ENCODE data around the gene FOXI3. TPM values are rescaled to one million over a fixed set of nuclear protein-coding genes. Genes with fewer than 3 reads are reported as not detected.
"Not testable (repeated sequence)": the region's sequence is repeated elsewhere in the genome, so short reads cannot be mapped to it uniquely, and the experiment has no call there.

Gene FOXI3
- total and polyA plus RNA-seq, 4 donors = 0.06 to 0.26 (median 0.12) TPM

- Histone ChIP-seq H3K36me3 (ENCODE audit: control insufficient read depth, insufficient read depth, low read length) (no peaks in the 10 kb centered on the region), H3K4me3 (ENCODE audit: low read depth, low read length) (no peak overlapping the region), H3K27ac (ENCODE audit: low read depth, low read length) (no peak overlapping the region), H3K4me1 (ENCODE audit: control insufficient read depth, insufficient read depth, low read length) (peaks cover 9% of the 10 kb centered on the region), H3K27me3 (ENCODE audit: control insufficient read depth, insufficient read depth, low read length) (peaks cover 39% of the 10 kb centered on the region), H3K9me3 (ENCODE audit: control insufficient read depth, insufficient read depth, low read length) (no peaks in the 10 kb centered on the region)
- WGBS (ENCODE audit: insufficient coverage) = 84% methylated on average over 7 of the region's 8 CpGs
- no peak for DNase-seq (ENCODE audit: low read depth in 4 of 6, low spot score in 6 of 6)
These were observed 4.2 kb downstream of the FOXI3 start for GRCh38 chr2:88448248-88448647.

DNA sequence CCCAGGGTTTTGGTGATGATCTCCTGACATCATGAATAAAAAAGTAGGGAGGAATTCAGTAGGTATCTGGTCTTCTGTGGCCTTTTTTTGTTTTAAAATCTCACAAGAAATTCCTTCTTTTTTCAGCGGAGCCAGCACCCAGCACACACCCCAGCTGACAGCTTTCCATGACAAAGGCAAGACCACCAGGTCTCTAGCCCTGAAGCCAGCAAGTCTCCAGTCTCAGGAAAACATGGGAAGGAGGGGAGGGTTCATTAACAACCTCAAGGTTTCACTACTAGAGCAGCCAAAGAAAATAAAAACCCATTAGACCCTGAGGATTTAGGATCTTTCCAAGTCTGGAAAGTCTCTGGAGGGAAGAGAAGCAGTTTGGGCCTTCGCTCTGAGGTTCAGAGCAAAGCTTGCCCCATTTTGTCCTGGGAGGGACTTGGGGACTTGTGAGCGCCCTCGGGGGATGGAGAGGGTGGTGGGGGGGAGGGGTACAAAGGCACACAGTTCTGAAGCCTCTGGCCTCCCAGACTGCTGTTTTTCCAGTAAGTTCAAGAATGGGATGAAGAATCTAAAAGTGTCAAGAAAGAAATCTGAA, 9.0 kb downstream of the FOXI3 start:
- Histone ChIP-seq H3K4me1 (ENCODE audit: control insufficient read depth, insufficient read depth, low read length) (no peaks in the 10 kb centered on the region), H3K27me3 (ENCODE audit: control insufficient read depth, insufficient read depth, low read length) (peaks cover 6% of the 10 kb centered on the region), H3K27ac (ENCODE audit: low read depth, low read length) (no peak overlapping the region), H3K36me3 (ENCODE audit: control insufficient read depth, insufficient read depth, low read length) (no peaks in the 10 kb centered on the region), H3K9me3 (ENCODE audit: control insufficient read depth, insufficient read depth, low read length) (no peaks in the 10 kb centered on the region), H3K4me3 (ENCODE audit: low read depth, low read length) (no peak overlapping the region)
- 42% methylated on average over 3 of the region's 4 CpGs for WGBS (ENCODE audit: insufficient coverage)
- DNase-seq (ENCODE audit: low read depth in 4 of 6, low spot score in 6 of 6) = no peak

- Histone ChIP-seq H3K27ac (ENCODE audit: low read depth, low read length) (no peak overlapping the region), H3K27me3 (ENCODE audit: control insufficient read depth, insufficient read depth, low read length) (no peaks in the 10 kb centered on the region), H3K4me1 (ENCODE audit: control insufficient read depth, insufficient read depth, low read length) (no peaks in the 10 kb centered on the region), H3K4me3 (ENCODE audit: low read depth, low read length) (no peak overlapping the region), H3K36me3 (ENCODE audit: control insufficient read depth, insufficient read depth, low read length) (no peaks in the 10 kb centered on the region), H3K9me3 (ENCODE audit: control insufficient read depth, insufficient read depth, low read length) (no peaks in the 10 kb centered on the region)
- WGBS (ENCODE audit: insufficient coverage) = 78% methylated on average over 4 of the region's 4 CpGs
- DNase-seq (ENCODE audit: low read depth in 4 of 6, low spot score in 6 of 6) = no peak
These were observed 10.0 kb downstream of the FOXI3 start for GRCh38 chr2:88442473-88442872.

DNA sequence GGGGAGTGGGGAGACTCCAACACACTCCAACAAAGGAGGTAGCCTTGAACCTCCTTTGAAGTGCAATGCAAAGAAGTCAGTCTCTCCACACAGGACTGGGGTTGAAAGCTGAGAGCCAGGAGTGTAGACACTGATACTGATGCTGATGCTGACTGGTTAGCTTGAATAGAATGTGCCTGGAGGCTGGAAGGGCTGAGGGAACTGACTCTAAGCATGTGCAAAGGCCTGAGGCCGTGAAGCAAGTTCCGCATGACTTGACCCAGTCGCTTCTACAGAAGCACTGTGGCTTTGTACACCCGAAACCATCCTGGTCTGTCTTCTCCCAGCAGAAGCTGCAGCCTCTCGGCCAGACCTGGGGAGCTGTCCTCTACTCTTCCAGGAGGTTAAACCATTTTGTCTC, 10.4 kb downstream of the FOXI3 start:
- no peaks in the 10 kb centered on the region for H3K9me3 ChIP-seq (ENCODE audit: control insufficient read depth, insufficient read depth, low read length)
- no peaks in the 10 kb centered on the region for H3K4me1 ChIP-seq (ENCODE audit: control insufficient read depth, insufficient read depth, low read length)
- H3K27me3 ChIP-seq (ENCODE audit: control insufficient read depth, insufficient read depth, low read length) = no peaks in the 10 kb centered on the region
- no peak overlapping the region for H3K4me3 ChIP-seq (ENCODE audit: low read depth, low read length)
- DNase-seq (ENCODE audit: low read depth in 4 of 6, low spot score in 6 of 6) = no peak
- 89% methylated on average over 5 of the region's 5 CpGs for WGBS (ENCODE audit: insufficient coverage)
- no peak overlapping the region for H3K27ac ChIP-seq (ENCODE audit: low read depth, low read length)
- no peaks in the 10 kb centered on the region for H3K36me3 ChIP-seq (ENCODE audit: control insufficient read depth, insufficient read depth, low read length)

GRCh38 chr2:88437010-88437409, 15.5 kb downstream of the FOXI3 start:
- Histone ChIP-seq H3K4me3 (ENCODE audit: low read depth, low read length) (no peak overlapping the region), H3K36me3 (ENCODE audit: control insufficient read depth, insufficient read depth, low read length) (no peaks in the 10 kb centered on the region), H3K27me3 (ENCODE audit: control insufficient read depth, insufficient read depth, low read length) (no peaks in the 10 kb centered on the region), H3K9me3 (ENCODE audit: control insufficient read depth, insufficient read depth, low read length) (no peaks in the 10 kb centered on the region), H3K27ac (ENCODE audit: low read depth, low read length) (no peak overlapping the region), H3K4me1 (ENCODE audit: control insufficient read depth, insufficient read depth, low read length) (no peaks in the 10 kb centered on the region)
- no peak for DNase-seq (ENCODE audit: low read depth in 4 of 6, low spot score in 6 of 6)
- 89% methylated on average over 4 of the region's 4 CpGs for WGBS (ENCODE audit: insufficient coverage)

DNA sequence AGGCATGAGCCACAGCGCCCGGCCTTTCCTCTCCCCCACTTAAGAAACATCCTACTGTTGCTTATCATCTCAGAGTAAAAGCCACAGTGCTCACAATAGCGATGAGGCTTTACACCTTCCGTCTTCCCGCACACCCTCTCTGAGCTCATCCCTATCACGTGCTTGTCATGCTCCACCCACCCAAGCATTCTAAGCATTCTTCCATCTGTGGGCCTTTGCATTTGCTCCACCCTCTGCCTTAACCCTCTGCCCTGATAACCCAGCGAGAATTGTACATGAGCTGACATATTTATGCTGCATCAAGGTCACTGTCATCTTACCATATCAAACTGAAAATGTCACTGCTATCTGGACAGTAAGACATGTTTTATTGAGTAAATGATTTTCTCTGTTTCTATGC, 22.6 kb downstream of the FOXI3 start:
- no peaks in the 10 kb centered on the region for H3K36me3 ChIP-seq (ENCODE audit: control insufficient read depth, insufficient read depth, low read length)
- WGBS (ENCODE audit: insufficient coverage) = 96% methylated on average over 6 of the region's 7 CpGs
- H3K27ac ChIP-seq (ENCODE audit: low read depth, low read length) = no peak overlapping the region
- H3K4me3 ChIP-seq (ENCODE audit: low read depth, low read length) = no peak overlapping the region
- no peaks in the 10 kb centered on the region for H3K9me3 ChIP-seq (ENCODE audit: control insufficient read depth, insufficient read depth, low read length)
- H3K27me3 ChIP-seq (ENCODE audit: control insufficient read depth, insufficient read depth, low read length) = no peaks in the 10 kb centered on the region
- no peak for DNase-seq (ENCODE audit: low read depth in 4 of 6, low spot score in 6 of 6)
- no peaks in the 10 kb centered on the region for H3K4me1 ChIP-seq (ENCODE audit: control insufficient read depth, insufficient read depth, low read length)

DNA sequence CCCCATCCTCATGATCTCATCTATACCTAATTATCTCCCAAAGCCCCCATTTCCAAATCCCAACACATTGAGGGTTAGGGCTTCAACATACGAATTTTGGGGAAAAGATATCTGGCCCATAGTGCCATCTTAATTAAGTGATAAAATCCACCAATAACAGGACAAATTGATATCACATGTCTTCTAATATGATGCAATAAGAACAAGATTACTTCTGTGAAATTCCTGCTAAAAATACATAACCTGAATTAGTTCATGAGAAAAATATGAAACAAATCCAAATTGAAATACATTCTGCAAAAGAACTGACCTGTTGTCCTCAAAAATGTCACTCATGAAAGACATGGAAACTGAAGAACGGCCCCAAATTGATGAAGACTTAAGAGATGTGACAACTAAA, 28.8 kb downstream of the FOXI3 start:
- DNase-seq (ENCODE audit: low read depth in 4 of 6, low spot score in 6 of 6) = no peak
- Histone ChIP-seq H3K9me3 (ENCODE audit: control insufficient read depth, insufficient read depth, low read length) (no peaks in the 10 kb centered on the region), H3K4me3 (ENCODE audit: low read depth, low read length) (no peak overlapping the region), H3K27ac (ENCODE audit: low read depth, low read length) (no peak overlapping the region), H3K4me1 (ENCODE audit: control insufficient read depth, insufficient read depth, low read length) (no peaks in the 10 kb centered on the region), H3K27me3 (ENCODE audit: control insufficient read depth, insufficient read depth, low read length) (no peaks in the 10 kb centered on the region), H3K36me3 (ENCODE audit: control insufficient read depth, insufficient read depth, low read length) (no peaks in the 10 kb centered on the region)
- 83% methylated on average over 1 of the region's 2 CpGs for WGBS (ENCODE audit: insufficient coverage)

DNA sequence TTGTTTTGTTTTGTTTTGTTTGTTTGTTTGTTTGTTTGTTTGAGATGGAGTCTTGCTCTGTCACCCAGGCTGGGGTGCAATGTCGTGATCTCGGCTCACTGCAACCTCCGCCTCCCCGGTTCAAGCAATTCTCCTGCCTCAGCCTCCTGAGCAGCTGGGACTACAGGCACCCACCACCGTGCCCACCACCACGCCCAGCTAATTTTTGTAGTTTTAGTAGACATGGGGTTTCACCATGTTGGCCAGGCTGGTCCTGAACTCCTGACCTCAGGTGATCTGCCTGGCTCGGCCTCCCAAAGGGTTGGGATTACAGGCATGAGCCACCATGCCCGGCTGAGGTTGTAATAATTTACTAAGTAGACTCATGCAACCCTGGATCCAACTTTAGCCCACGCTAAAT, 33.4 kb downstream of the FOXI3 start:
- not testable (repeated sequence) for H3K4me1 ChIP-seq (ENCODE audit: control insufficient read depth, insufficient read depth, low read length); DNase-seq (ENCODE audit: low read depth in 4 of 6, low spot score in 6 of 6); H3K27me3 ChIP-seq (ENCODE audit: control insufficient read depth, insufficient read depth, low read length); H3K9me3 ChIP-seq (ENCODE audit: control insufficient read depth, insufficient read depth, low read length); H3K36me3 ChIP-seq (ENCODE audit: control insufficient read depth, insufficient read depth, low read length); H3K4me3 ChIP-seq (ENCODE audit: low read depth, low read length); H3K27ac ChIP-seq (ENCODE audit: low read depth, low read length)
- WGBS (ENCODE audit: insufficient coverage) = 100% methylated on average over 6 of the region's 9 CpGs

GRCh38 chr2:88416016-88416663, 36.4 kb downstream of the FOXI3 start:
- DNase-seq (ENCODE audit: low read depth in 4 of 6, low spot score in 6 of 6) = no peak
- WGBS (ENCODE audit: insufficient coverage) = 49% methylated on average over 3 of the region's 6 CpGs
- H3K36me3 ChIP-seq (ENCODE audit: control insufficient read depth, insufficient read depth, low read length) = no peaks in the 10 kb centered on the region

DNA sequence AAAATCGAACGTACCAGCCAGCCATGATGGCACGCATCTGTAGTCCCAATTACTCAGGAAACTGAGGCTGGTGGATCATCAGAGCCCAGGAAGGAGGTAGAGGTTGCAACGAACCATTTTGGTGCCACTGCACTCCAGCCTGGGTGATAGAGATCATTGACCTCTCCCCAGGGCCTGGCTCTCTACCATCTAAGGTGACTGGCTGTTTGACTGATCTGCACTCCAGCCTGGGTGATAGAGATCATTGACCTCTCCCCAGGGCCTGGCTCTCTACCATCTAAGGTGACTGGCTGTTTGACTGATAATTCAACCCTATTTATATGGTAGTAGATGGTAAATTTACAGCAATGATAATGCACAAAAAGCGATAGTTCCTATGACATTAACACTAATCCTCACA, 43.6 kb downstream of the FOXI3 start:
- WGBS (ENCODE audit: insufficient coverage) = 95% methylated on average over 2 of the region's 5 CpGs
- H3K4me1 ChIP-seq (ENCODE audit: control insufficient read depth, insufficient read depth, low read length); H3K27ac ChIP-seq (ENCODE audit: low read depth, low read length); H3K4me3 ChIP-seq (ENCODE audit: low read depth, low read length); DNase-seq (ENCODE audit: low read depth in 4 of 6, low spot score in 6 of 6); H3K9me3 ChIP-seq (ENCODE audit: control insufficient read depth, insufficient read depth, low read length); H3K27me3 ChIP-seq (ENCODE audit: control insufficient read depth, insufficient read depth, low read length); H3K36me3 ChIP-seq (ENCODE audit: control insufficient read depth, insufficient read depth, low read length): not testable (repeated sequence)

More at GRCh38 chr2:88416016-88416663, 36.4 kb downstream of the FOXI3 start:
- no peak overlapping the region for H3K27ac ChIP-seq (ENCODE audit: low read depth, low read length)
- no peak overlapping the region for H3K4me3 ChIP-seq (ENCODE audit: low read depth, low read length)
- no peaks in the 10 kb centered on the region for H3K27me3 ChIP-seq (ENCODE audit: control insufficient read depth, insufficient read depth, low read length)
- no peaks in the 10 kb centered on the region for H3K4me1 ChIP-seq (ENCODE audit: control insufficient read depth, insufficient read depth, low read length)
- H3K9me3 ChIP-seq (ENCODE audit: control insufficient read depth, insufficient read depth, low read length) = no peaks in the 10 kb centered on the region
